ENCODE data around the gene PHLDB2.

Gene PHLDB2

GRCh38 chr3:111851511-111851954 lies 7.5 kb upstream of the PHLDB2 start:
- no peak for DNase-seq (ENCODE audit: low spot score)

- no peak for DNase-seq (ENCODE audit: low spot score)
Measured at GRCh38 chr3:111852540-111852939, 6.5 kb upstream of the PHLDB2 start.

GRCh38 chr3:111853068-111853467 lies 6.0 kb upstream of the PHLDB2 start:
- no peak for DNase-seq (ENCODE audit: low spot score)

GRCh38 chr3:111854990-111855389 lies 4.1 kb upstream of the PHLDB2 start:
- no peak for DNase-seq (ENCODE audit: low spot score)

GRCh38 chr3:111856501-111856900 lies 2.6 kb upstream of the PHLDB2 start:
- DNase-seq (ENCODE audit: low spot score) = no peak

GRCh38 chr3:111857474-111857873 lies 1.6 kb upstream of the PHLDB2 start:
- DNase-seq (ENCODE audit: low spot score) = no peak

- DNase-seq (ENCODE audit: low spot score) = no peak
Measured at GRCh38 chr3:111858642-111859041, 423 bp upstream of the PHLDB2 start.

- peak; percentile 65 for DNase-seq (ENCODE audit: low spot score)
Measured at GRCh38 chr3:111859974-111860859, 1.2 kb downstream of the PHLDB2 start.

- no peak for DNase-seq (ENCODE audit: low spot score)
Measured at GRCh38 chr3:111861391-111861790, 2.3 kb downstream of the PHLDB2 start.

GRCh38 chr3:111862415-111862814 lies 3.4 kb downstream of the PHLDB2 start:
- no peak for DNase-seq (ENCODE audit: low spot score)

- DNase-seq (ENCODE audit: low spot score) = no peak
Measured at GRCh38 chr3:111862974-111863373, 3.9 kb downstream of the PHLDB2 start.

- DNase-seq (ENCODE audit: low spot score) = no peak
Measured at GRCh38 chr3:111863942-111864694, 5.1 kb downstream of the PHLDB2 start.

- no peak for DNase-seq (ENCODE audit: low spot score)
Measured at GRCh38 chr3:111864821-111865656, 6.0 kb downstream of the PHLDB2 start.

GRCh38 chr3:111867889-111868426 lies 8.9 kb downstream of the PHLDB2 start:
- DNase-seq (ENCODE audit: low spot score) = no peak

GRCh38 chr3:111870620-111871019 lies 11.6 kb downstream of the PHLDB2 start:
- DNase-seq (ENCODE audit: low spot score) = no peak

- DNase-seq (ENCODE audit: low spot score) = no peak
Measured at GRCh38 chr3:111871809-111872623, 13.0 kb downstream of the PHLDB2 start.

- DNase-seq (ENCODE audit: low spot score) = no peak
Measured at GRCh38 chr3:111872979-111873378, 13.9 kb downstream of the PHLDB2 start.

- no peak for DNase-seq (ENCODE audit: low spot score)
Measured at GRCh38 chr3:111874177-111874820, 15.2 kb downstream of the PHLDB2 start.

- DNase-seq (ENCODE audit: low spot score) = no peak
Measured at GRCh38 chr3:111881480-111881879, 22.4 kb downstream of the PHLDB2 start.

GRCh38 chr3:111882194-111882593 lies 23.1 kb downstream of the PHLDB2 start:
- DNase-seq (ENCODE audit: low spot score) = no peak

GRCh38 chr3:111882799-111883198 lies 23.7 kb downstream of the PHLDB2 start:
- no peak for DNase-seq (ENCODE audit: low spot score)
